K562 (cell line): ENCODE data around the gene FAM200B. TPM values are rescaled to one million over a fixed set of nuclear protein-coding genes. Genes with fewer than 3 reads are reported as not detected.

Source experiments
- EGR1 ChIP-seq: fragments of 450-650 bp; conservative IDR thresholded peaks from 2 replicates; pipeline ENCODE4 v1.6.1; 2017; ENCODE audit warnings: mild to moderate bottlenecking
- GATAD2A ChIP-seq: fragments of 450-650 bp; IDR thresholded peaks from 2 replicates; pipeline ENCODE4 v1.6.1; 2017
- HMGXB4 ChIP-seq: sonication (generic); formaldehyde crosslinking; IDR thresholded peaks from 2 replicates; pipeline ENCODE4 v1.8.1; 2023; ENCODE audit warnings: mild to moderate bottlenecking, missing genetic modification reagents
- IRF9 ChIP-seq: fragments of 450-650 bp; IDR thresholded peaks from 2 replicates; pipeline ENCODE4 v1.6.1; 2016; ENCODE audit warnings: missing biosample characterization, missing genetic modification characterization
- MED1 ChIP-seq: sonication (generic); formaldehyde crosslinking; IDR thresholded peaks from 2 replicates; pipeline ENCODE4 v1.8.1; 2023; ENCODE audit warnings: missing genetic modification reagents, borderline replicate concordance
- RBM22 ChIP-seq: fragments of 200-400 bp; formaldehyde crosslinking; IDR thresholded peaks from 2 replicates; pipeline ENCODE4 v1.6.1; 2018; ENCODE audit warnings: low read length, low read depth; ENCODE audit not compliant: poor library complexity, severe bottlenecking
- RBM39 ChIP-seq: fragments of 200-400 bp; formaldehyde crosslinking; optimal IDR thresholded peaks from 2 replicates; pipeline ENCODE3; 2018; ENCODE audit warnings: low read depth, low read length
- RFX5 ChIP-seq: IDR thresholded peaks from 2 replicates; pipeline ENCODE4 v1.6.1; 2011; ENCODE audit warnings: low read depth, mild to moderate bottlenecking, improper control_type of control experiment, low read length
- TSC22D4 ChIP-seq: fragments of 450-650 bp; IDR thresholded peaks from 2 replicates; pipeline ENCODE4 v1.6.1; 2016; ENCODE audit warnings: missing genetic modification characterization, missing biosample characterization, control low read depth
- ZNF592 ChIP-seq: fragments of 450-650 bp; IDR thresholded peaks from 2 replicates; pipeline ENCODE4 v1.6.1; 2017; ENCODE audit warnings: antibody characterized with exemption, mild to moderate bottlenecking
- polyA plus RNA-seq, 8 experiments: library from polyadenylated mRNA; depleted of rRNA in 4 of 8; stranded (reverse) in 5 of 8; unstranded in 3 of 8; fragments of >200 nt; fragmentation: Nextera tagmentation in 2 of 8; fragmentation: Illumina TruSeq in 1 of 8; extraction: Ambion mirVana in 2 of 8; extraction: Trizol in 1 of 8; gene quantifications; 2 replicates each; pipeline versions ENCODE4 v1.2.1 to v1.2.3, GENCODE V29; 2011 to 2014; ENCODE audit warnings: inconsistent platforms in 1 of 8, missing spikeins in 1 of 8
- total RNA-seq, 7 experiments: library from RNA; depleted of rRNA in 6 of 7; stranded (reverse); fragments of >200 nt in 6 of 7; fragmentation: Illumina TruSeq in 2 of 7; extraction: Trizol in 2 of 7; gene quantifications; 2 replicates each; pipeline versions ENCODE4 v1.2.1 to v1.2.3, GENCODE V29; 2011 to 2021; ENCODE audit warnings: low replicate concordance in 1 of 7
- TF ChIP-seq, protein P1 (sequence below): fragments of 250-450 bp; sonication (Bioruptor Pico); IDR thresholded peaks from 2 replicates; pipeline ENCODE4 v1.5.0; 2020; ENCODE audit warnings: mild to moderate bottlenecking
- TF ChIP-seq, protein P2 (sequence below): sonication (generic); formaldehyde crosslinking; IDR thresholded peaks from 2 replicates; pipeline ENCODE4 v1.8.1; 2023; ENCODE audit warnings: mild to moderate bottlenecking, missing genetic modification reagents
- TF ChIP-seq, protein P3 (sequence below): fragments of 450-650 bp; formaldehyde crosslinking; conservative IDR thresholded peaks from 2 replicates; pipeline ENCODE4 v1.4.0; 2022; ENCODE audit warnings: mild to moderate bottlenecking, missing genetic modification characterization

The FAM200B gene
- total and polyA plus RNA-seq, 9 of the 15 experiments (the other 6 are each of a cell fraction or from before 2014, with no cell fraction given): 17.4 to 48.0 (median 25.5) TPM

DNA sequence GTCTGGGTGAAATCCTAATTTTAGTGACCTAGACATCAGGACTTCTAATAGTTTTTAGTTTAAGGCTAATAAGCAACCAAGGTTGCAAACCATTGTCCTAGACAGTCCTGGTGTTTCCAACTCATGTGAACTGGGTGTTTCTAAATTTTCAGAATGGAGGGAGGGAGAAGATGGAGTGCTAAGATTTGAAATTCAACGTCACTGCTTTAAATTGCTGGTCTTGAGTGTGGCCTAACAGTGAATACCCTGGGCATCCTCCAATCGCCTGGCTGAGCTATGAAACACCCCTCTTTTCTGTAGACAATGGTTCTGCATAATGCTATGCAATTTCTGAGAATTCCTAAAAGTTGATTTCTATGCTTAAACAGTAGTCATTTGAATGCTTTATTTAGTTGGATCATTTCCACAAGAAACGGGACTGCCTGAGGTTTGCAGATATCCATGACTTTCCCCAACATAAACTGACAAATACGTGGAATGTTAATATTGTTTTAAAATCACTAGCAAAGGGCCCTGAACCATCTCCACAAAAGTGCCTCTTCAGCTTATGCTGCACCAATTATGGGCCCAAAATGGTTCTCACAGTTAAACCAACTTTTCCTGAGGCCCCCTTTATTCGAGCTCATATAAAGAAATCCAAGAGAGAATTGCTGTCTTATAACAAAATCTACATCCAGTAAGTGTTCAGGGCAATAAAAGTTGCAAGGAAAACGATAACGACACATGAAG is 27.6 kb upstream of the FAM200B start (continued):
- no peak for TF ChIP-seq ZNF592
- TF ChIP-seq TSC22D4: no peak
- no peak for TF ChIP-seq RBM39
- TF ChIP-seq HMGXB4 (CRISPR knock-in tag): no peak
- TF ChIP-seq EGR1: no peak
- TF ChIP-seq, protein P1, sequence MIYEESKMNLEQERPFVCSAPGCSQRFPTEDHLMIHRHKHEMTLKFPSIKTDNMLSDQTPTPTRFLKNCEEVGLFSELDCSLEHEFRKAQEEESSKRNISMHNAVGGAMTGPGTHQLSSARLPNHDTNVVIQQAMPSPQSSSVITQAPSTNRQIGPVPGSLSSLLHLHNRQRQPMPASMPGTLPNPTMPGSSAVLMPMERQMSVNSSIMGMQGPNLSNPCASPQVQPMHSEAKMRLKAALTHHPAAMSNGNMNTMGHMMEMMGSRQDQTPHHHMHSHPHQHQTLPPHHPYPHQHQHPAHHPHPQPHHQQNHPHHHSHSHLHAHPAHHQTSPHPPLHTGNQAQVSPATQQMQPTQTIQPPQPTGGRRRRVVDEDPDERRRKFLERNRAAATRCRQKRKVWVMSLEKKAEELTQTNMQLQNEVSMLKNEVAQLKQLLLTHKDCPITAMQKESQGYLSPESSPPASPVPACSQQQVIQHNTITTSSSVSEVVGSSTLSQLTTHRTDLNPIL (CRISPR knock-in tag): no peak
- no peak for TF ChIP-seq GATAD2A
- no peak for TF ChIP-seq RFX5
- no peak for TF ChIP-seq RBM22
- TF ChIP-seq, protein P2, sequence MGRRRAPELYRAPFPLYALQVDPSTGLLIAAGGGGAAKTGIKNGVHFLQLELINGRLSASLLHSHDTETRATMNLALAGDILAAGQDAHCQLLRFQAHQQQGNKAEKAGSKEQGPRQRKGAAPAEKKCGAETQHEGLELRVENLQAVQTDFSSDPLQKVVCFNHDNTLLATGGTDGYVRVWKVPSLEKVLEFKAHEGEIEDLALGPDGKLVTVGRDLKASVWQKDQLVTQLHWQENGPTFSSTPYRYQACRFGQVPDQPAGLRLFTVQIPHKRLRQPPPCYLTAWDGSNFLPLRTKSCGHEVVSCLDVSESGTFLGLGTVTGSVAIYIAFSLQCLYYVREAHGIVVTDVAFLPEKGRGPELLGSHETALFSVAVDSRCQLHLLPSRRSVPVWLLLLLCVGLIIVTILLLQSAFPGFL: no peak
- no peak for TF ChIP-seq IRF9 (tag)
- no peak for TF ChIP-seq MED1
- TF ChIP-seq, protein P3, sequence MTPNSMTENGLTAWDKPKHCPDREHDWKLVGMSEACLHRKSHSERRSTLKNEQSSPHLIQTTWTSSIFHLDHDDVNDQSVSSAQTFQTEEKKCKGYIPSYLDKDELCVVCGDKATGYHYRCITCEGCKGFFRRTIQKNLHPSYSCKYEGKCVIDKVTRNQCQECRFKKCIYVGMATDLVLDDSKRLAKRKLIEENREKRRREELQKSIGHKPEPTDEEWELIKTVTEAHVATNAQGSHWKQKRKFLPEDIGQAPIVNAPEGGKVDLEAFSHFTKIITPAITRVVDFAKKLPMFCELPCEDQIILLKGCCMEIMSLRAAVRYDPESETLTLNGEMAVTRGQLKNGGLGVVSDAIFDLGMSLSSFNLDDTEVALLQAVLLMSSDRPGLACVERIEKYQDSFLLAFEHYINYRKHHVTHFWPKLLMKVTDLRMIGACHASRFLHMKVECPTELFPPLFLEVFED: no peak
